Glomerular endothelial cell (primary cell): ENCODE measurements around the gene LINGO1. TPM values are rescaled to one million over a fixed set of nuclear protein-coding genes. Genes with fewer than 3 reads are reported as not detected.
A peak's percentile ranks its signal among the peaks of the same experiment; 100 is the strongest.

ENCODE experiments used
- DNase-seq: peaks from one replicate; pipeline ENCODE4 v3.0.0-alpha.2; 2011; ENCODE audit warnings: low read depth, low spot score; ENCODE audit errors: extremely low read depth
- total RNA-seq: library from RNA; depleted of rRNA; stranded (reverse); fragments of >200 nt; gene quantifications from 2 replicates; pipeline ENCODE4 v1.2.3, GENCODE V29; 2015

Gene LINGO1
- total RNA-seq: 0.18 TPM in 1 of 2 replicates, not detected in the other

GRCh38 chr15:77632534-77633133 lies at the start of gene LINGO1:
Gene LINGO1 (minus strand): TSS chr15:77632912. CDS start chr15:77632315, 597 bp downstream.
- no peak for DNase-seq

- DNase-seq: no peak
Measured at GRCh38 chr15:77681362-77681761, 48.6 kb upstream of the LINGO1 start.

DNA sequence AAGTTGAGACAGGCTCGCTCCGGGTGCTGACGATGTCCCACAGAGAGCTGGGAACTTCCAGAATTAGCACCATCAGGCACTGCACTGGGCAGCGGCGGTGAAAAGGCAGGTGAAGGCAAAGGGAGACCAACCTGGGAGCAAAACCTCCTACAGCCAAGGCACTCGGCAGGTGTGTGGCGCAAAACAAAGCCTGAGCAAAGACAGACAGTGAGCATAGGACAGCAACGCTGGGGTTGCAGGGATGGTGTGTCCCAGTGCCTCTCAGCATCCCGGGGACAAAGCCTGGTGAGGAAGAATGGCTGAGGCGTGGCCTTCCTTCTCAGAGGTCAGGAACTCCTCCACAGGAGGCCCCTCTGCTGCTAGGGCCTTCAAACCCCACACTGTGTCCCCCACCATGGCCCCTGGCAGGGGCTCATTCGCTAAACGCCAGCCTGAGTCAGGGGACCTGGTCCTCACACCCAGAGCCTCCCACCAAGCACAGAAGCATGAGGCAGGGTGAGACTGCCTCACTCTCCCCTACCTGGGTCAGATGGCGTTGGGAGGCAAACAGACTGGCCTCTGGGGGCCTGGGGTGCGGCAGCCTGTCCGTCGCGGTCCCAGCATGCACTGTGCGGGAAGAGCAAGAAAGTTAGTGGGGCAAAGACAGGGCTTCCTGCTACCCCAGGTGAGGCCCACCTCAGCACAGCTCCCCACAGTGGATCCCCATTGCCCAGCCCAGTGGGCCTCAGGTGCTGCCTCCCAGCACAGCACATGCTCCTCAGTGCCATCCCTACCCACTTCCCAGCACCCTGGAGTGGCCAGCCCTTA lies 44.1 kb upstream of the LINGO1 start:
- no peak for DNase-seq

DNA sequence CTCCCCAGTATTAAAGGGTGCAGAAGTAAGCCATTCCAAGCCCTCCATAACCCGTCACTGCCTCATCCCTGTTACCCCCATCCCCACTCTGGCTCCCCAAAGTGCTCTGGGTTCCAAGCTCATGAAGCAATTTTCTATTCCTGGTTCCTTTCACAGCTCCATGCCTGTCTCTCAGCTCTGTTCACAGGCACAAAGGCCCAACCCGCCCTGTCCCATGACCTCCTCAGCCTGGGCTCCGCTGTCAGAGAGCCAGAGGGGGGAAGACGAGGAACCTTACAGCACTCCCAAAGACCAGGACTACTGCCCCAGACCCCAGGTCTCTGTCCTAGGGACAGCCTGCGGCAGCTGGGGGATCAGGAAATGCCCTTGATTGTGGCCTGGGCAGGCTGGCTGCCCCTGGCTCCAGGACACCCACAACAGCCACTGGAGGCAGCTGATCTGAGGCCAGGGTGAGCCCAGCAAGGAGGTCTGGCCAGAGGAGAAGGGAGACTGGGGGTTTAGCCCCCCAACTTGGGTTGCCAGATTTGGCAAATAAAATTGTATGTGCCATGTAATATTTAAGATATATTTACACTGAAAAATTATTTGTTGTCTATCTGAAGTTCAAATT lies 43.2 kb upstream of the LINGO1 start:
- no peak for DNase-seq

GRCh38 chr15:77674327-77674726 lies 41.6 kb upstream of the LINGO1 start:
- no peak for DNase-seq

DNA sequence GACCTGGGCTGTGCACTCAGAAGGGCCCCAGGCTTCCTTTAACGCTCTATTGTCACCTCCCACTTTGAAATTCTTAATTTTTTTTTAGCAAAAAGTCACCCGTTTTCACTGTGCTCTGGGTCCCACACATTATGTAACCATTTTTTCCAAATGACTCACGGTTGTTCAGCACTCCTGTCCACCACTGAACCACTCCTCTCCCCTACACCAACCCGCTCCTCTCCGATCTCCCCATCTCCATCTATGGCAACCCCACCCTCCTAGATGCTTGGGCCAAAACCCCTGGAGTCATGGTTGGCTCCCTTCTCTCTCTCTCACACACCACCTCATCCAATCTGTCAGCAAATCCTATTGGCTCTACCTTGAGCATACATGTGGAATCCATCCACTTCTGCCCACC lies 41.2 kb upstream of the LINGO1 start:
- DNase-seq: no peak

GRCh38 chr15:77672135-77672534 lies 39.4 kb upstream of the LINGO1 start:
- DNase-seq: no peak

- DNase-seq: no peak
Measured at GRCh38 chr15:77671362-77672056, 38.8 kb upstream of the LINGO1 start.

DNA sequence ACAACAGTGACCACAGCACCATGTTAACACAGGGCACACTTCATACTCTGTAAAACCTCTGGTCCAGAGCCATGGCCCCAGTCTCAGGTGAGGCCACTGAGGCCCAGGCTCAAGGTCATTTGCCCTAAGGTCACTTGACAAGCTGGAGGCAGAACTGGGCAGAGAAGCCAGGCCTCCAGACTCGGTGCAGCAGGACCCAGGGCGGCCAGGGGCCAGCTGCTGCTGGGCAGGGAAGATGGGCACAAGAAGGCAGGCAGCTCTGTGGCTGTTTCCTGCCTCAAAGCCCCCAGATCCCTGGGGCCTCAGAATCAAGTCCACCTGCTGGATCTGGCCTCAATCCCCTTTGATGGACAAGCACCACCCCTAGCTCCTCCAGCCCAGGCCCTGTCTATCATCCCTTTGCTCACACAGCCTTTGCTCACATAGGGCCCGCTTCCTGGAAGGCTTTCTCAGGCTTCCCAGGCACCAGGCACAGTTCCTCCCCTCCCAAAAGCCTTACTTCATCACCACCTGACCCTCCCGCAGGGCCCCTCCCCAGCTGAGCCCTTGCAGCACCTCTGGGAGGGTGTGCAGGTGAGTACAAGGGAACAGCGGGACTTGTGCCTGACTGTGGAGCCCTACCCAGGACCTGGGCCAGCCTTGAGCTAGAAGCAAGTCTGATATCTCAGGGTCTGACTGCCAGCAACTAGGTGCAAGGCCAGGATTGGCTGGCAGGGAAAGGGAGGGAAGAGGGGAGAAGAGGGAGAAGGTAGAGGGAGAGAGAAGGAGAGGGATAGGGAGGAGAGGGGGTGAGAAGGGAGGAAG lies 38.0 kb upstream of the LINGO1 start:
- no peak for DNase-seq

DNA sequence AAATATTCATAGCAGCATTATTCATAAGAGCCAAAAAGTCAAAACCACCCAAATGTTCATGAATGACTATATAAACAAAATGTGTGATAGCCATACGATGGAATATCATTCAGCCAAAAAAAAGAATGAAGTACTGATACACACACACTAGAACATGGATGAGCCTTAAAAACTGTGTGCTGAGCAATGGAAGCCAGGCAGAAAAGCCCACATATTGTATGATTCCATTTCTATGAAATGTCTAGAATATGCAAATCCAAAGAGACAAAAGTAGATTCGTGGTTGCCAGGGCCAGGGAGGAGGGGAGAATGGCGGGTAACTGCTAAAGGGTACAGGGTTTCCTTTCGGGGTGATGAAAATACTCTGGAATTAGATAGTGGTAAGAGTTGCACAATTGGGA lies 37.2 kb upstream of the LINGO1 start:
- no peak for DNase-seq

DNA sequence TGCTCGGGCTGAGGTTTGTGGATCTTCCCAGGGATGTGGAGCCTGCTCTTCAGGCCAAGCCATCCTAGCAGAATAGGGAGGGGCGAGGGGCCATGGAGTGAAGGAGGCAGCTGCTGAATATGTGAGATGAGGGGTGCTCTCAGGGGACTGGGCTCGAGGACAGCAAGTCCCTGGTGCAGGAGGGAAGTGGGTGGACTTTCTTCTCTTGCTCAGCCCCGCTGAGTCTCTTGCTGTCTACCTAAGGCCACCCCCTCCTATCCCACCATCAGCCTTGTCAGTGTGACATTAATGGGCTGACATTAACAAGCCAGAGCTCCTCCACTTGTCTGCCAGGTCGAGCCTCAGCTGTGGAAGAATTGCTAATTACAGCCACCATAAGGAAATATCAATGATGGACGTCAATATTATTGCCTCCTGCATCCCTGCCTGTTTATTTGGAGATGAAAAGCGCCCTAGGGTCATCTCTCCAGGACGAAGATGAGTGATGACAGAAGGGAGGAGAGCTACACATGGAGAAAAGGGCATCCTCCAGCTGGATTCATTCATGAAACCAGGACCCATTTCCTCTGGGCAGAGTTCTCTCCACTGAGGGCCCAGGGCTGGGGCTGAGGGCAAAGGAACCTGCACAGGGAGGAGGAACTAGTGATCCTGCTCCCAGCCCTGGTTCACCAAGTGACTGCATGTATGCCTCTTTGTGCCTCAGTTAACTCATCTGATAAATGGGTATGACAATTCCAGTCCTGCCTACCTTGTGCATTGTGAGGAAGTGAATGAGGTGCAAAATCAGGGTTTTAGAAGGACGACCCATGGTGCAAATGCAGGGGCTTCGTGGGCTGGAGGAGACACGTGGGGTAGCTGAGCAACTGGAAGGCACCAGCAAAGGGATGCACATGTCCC lies 34.9 kb upstream of the LINGO1 start:
- DNase-seq: no peak

DNA sequence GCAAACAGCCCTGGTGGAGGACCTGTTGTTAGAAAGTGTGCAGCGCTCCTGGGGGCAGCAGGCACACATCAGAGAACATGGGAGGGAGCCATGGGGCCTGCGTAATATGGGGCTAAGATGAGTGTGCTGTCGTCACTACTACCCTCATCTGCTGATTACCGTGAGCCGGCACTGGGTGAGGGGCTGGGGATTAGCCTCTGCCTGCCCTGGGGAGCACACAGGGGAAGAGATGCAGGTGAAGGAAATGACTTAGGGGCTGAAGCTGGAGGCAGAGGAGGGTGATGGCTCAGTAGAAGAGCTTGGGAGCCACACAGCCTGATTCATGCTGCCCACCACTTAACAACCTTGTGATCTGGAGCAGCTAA lies 33.6 kb upstream of the LINGO1 start:
- DNase-seq: no peak

GRCh38 chr15:77665530-77666295 lies 33.0 kb upstream of the LINGO1 start:
- DNase-seq: no peak

DNA sequence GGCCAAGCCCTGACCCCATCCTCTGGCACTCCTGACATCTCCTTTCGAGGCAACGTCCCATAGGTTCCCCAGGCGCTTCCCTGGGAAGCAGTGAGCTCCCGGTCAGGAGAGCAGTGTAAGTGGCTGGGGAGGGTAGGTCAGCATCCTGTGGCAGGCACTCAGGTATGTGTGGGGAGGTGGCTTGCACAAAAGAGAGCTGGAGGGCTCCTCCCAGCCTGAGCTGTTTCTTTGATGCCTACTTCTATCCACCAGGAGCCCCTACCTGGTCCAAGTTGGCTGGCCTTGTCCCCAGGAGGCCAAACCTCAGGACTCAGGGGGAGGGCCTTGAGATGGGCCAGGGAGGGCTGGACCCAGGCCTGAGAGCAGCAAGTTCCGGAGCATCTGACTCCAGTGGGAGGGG lies 31.7 kb upstream of the LINGO1 start:
- DNase-seq: no peak

- DNase-seq: no peak
Measured at GRCh38 chr15:77663256-77663655, 30.5 kb upstream of the LINGO1 start.

- peak; percentile 4 for DNase-seq
Measured at GRCh38 chr15:77659350-77660321, 26.9 kb upstream of the LINGO1 start.

DNA sequence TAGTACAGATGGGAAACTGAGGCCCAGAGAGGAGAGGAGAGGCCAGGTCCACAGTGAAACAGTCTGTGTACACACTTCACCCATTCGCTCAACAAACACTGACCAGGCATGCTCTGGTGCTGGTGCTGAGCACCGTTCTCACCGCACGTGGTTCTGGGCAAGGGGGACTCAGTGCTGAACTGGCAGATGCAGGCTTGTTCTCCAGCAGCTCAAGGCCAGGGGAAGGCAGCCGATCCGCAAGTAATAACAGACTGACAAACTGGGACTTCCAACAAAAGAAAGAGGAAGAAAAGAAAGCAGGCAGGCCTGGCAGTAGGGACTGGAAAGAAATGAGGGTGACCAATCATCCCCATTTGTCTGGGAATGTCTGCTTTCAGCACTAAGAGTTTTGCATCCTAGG lies 25.6 kb upstream of the LINGO1 start:
- no peak for DNase-seq
